ENCODE results near the gene AMPH. TPM values are rescaled to one million over a fixed set of nuclear protein-coding genes. Genes with fewer than 3 reads are reported as not detected.

Gene AMPH
- total RNA-seq, 5 donors from 2014 or later (not counting 1 experiment from before 2014, with no cell fraction given): not detected

DNA sequence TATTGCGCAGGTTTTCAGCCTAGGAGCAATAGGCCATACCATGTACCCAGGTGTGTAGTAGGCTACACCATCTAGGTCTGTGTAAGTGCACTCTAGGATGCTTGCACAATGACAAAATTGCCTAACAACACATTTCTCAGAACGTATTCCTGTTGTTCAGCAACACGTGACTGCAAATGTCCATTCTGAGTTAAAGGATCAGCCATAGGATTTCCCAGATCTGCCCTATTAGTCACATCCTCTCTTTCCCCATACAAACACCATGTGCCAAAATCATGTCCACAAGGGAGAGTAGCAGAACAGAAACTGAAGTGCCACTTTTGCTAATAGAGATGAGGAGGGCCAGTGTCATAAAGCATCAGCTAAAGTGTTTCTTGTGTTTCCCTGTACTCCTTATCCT lies 42.6 kb upstream of the AMPH start:
- CTCF ChIA-PET: no interaction called here
- POLR2A ChIA-PET: interaction anchor here in 1 of 2 donors (0.7 kb wide), 1 partner anchor 196 kb away, joined by 4 read pairs; no protein-coding TSS in a partner anchor
- H3K4me1 Mint-ChIP-seq: peaks cover 0 to 2% (median 0%) of the 10 kb centered on the region in 3 donors
- Histone ChIP-seq H3K9me3 (no peaks in the 10 kb centered on the region), H3K27ac (ENCODE audit: low read length) (no peak overlapping the region), H3K4me3 (ENCODE audit: control insufficient read depth in 1 of 2, extremely low read depth in 1 of 2, low read length in 1 of 2) (no peak overlapping the region), H3K27me3 (replicated peaks in 1 of 2; ENCODE audit: control insufficient read depth in 2 of 2, extremely low read depth in 1 of 2, insufficient read depth in 2 of 2, low read length in 1 of 2) (peaks cover 0 to 10% of the 10 kb centered on the region in 2 experiments), H3K36me3 (ENCODE audit: control insufficient read depth in 2 of 2, extremely low read depth in 1 of 2, insufficient read depth in 1 of 2, low read length in 1 of 2) (no peaks in the 10 kb centered on the region), H3K4me1 (ENCODE audit: control insufficient read depth in 1 of 2, extremely low read depth in 1 of 2, insufficient read depth in 2 of 2, low read length in 2 of 2) (no peaks in the 10 kb centered on the region)
- H3K36me3 Mint-ChIP-seq: no peaks in the 10 kb centered on the region
- DNase-seq (no peak), ATAC-seq (replicated peaks in 1 of 4) (no peak)
- H3K9me3 Mint-ChIP-seq: no peaks in the 10 kb centered on the region
- no peak overlapping the region for H3K27ac Mint-ChIP-seq
- H3K4me3 Mint-ChIP-seq: no peak overlapping the region
- WGBS (ENCODE audit: insufficient coverage): 82% methylated on average over 3 of the region's 3 CpGs
- peaks cover 10 to 18% of the 10 kb centered on the region in 2 donors for H3K27me3 Mint-ChIP-seq

DNA sequence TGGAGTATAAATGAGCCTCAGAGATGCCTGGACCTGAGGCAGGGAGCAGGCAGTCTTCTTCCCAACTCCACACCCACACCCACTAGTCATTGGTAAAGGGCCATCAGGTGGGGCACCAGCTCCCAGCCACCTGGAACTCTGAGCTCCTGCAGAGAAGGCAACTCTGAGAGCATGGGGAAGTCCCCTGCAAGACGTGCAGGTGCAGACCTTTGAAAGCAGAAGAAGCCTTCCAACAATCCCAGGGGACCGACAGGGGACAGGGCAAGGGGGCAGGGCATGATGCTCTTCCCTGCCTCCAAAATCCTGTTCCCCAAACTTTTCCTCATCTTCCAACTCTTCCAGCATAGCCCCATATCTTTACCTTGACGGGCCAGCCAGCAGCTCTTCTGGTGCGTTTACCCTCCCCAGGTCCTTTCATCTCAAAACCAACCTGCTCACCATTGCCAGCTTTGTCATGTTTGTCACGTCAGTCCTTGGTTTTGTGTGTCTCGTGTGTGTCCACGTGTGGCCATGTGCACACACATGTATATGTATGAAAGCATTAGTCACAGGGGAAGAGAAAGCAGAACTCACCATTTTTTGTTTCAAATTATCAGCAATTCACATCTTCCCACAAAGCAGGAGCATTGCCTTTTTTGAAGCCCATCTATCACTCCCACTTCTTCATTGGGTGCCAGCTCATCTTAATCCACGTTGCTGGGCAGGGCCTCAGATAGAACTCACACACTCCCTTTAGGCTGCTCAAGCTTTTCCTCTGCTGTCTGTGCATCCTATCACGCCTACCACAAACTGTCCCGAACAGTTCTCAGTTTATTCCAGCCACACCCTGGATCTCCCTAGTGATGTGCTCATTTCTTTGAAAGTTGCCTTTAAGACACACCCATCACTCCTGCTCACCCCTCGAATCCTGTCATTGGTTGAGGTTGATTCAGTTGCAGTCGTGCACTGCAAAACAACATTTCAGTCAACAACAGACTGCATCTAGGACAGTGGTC lies 41.0 kb upstream of the AMPH start:
- ATAC-seq (replicated peaks in 1 of 4) (no peak), DNase-seq (peak in 1 of 35 experiments; percentile 4)
- Mint-ChIP-seq H3K27ac (no peak overlapping the region), H3K27me3 (peaks cover 10 to 14% of the 10 kb centered on the region in 2 donors), H3K9me3 (no peaks in the 10 kb centered on the region), H3K4me3 (no peak overlapping the region), H3K36me3 (no peaks in the 10 kb centered on the region), H3K4me1 (peaks cover 0 to 2% (median 0%) of the 10 kb centered on the region in 3 donors)
- POLR2A ChIA-PET: interaction anchor here in 1 of 2 donors (0.7 kb wide), 1 partner anchor 594 kb away, joined by 3 read pairs; no protein-coding TSS in a partner anchor
- CTCF ChIA-PET: no interaction called here
- Histone ChIP-seq H3K36me3 (ENCODE audit: control insufficient read depth in 2 of 2, extremely low read depth in 1 of 2, insufficient read depth in 1 of 2, low read length in 1 of 2) (no peaks in the 10 kb centered on the region), H3K27me3 (replicated peaks in 1 of 2; ENCODE audit: control insufficient read depth in 2 of 2, extremely low read depth in 1 of 2, insufficient read depth in 2 of 2, low read length in 1 of 2) (peaks cover 0 to 10% of the 10 kb centered on the region in 2 experiments), H3K9me3 (no peaks in the 10 kb centered on the region), H3K4me3 (ENCODE audit: control insufficient read depth in 1 of 2, extremely low read depth in 1 of 2, low read length in 1 of 2) (no peak overlapping the region), H3K4me1 (ENCODE audit: control insufficient read depth in 1 of 2, extremely low read depth in 1 of 2, insufficient read depth in 2 of 2, low read length in 2 of 2) (no peaks in the 10 kb centered on the region), H3K27ac (ENCODE audit: low read length) (no peak overlapping the region)
- 38% methylated on average over 5 of the region's 12 CpGs for WGBS (ENCODE audit: insufficient coverage)

DNA sequence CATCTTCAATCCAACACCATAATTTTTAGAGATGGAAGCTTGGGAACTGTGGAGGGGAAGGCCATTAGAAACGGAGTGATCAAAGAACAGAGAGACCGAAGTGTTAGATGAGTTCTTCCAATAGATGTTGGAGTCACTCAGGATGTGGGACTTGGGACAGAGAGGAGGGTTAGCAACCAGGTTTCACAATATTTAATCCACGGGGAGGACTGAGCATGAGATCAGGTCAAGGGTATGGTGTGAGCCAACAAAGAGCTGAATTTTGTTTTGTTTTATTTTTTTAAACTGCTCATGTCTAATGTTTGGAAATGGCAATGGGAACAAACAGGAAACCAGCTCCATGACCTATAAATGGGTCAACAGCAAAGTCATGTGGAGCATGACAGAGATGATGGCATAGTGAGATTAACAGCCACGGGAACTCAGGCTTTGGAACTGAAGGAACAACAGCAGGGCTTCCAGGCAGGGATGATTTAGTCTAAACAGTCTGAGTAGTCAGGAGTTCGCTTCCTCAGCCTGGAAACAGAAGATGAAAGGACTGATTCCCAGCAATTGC lies 38.9 kb upstream of the AMPH start:
- ATAC-seq (replicated peaks in 1 of 4) (no peak), DNase-seq (no peak)
- H3K4me3 ChIP-seq (ENCODE audit: control insufficient read depth in 1 of 2, extremely low read depth in 1 of 2, low read length in 1 of 2): no peak overlapping the region
- peaks cover 10 to 14% of the 10 kb centered on the region in 2 donors for H3K27me3 Mint-ChIP-seq
- ChIA-PET POLR2A (no interaction called here), CTCF (interaction anchor here in 1 of 2 donors (0.6 kb wide), 1 partner anchor 238 kb away, joined by 9 read pairs; no protein-coding TSS in a partner anchor)
- no peak overlapping the region for H3K27ac ChIP-seq (ENCODE audit: low read length)
- H3K36me3 ChIP-seq (ENCODE audit: control insufficient read depth in 2 of 2, extremely low read depth in 1 of 2, insufficient read depth in 1 of 2, low read length in 1 of 2): no peaks in the 10 kb centered on the region
- peaks cover 0 to 10% of the 10 kb centered on the region in 2 experiments for H3K27me3 ChIP-seq (replicated peaks in 1 of 2; ENCODE audit: control insufficient read depth in 2 of 2, extremely low read depth in 1 of 2, insufficient read depth in 2 of 2, low read length in 1 of 2)
- H3K9me3 Mint-ChIP-seq: no peaks in the 10 kb centered on the region
- H3K27ac Mint-ChIP-seq: no peak overlapping the region
- H3K36me3 Mint-ChIP-seq: no peaks in the 10 kb centered on the region
- peaks cover 0 to 2% (median 0%) of the 10 kb centered on the region in 3 donors for H3K4me1 Mint-ChIP-seq
- no peak overlapping the region for H3K4me3 Mint-ChIP-seq
- WGBS (ENCODE audit: insufficient coverage): 73% methylated on average over 5 of the region's 5 CpGs
- H3K4me1 ChIP-seq (ENCODE audit: control insufficient read depth in 1 of 2, extremely low read depth in 1 of 2, insufficient read depth in 2 of 2, low read length in 2 of 2): no peaks in the 10 kb centered on the region
- H3K9me3 ChIP-seq: no peaks in the 10 kb centered on the region

DNA sequence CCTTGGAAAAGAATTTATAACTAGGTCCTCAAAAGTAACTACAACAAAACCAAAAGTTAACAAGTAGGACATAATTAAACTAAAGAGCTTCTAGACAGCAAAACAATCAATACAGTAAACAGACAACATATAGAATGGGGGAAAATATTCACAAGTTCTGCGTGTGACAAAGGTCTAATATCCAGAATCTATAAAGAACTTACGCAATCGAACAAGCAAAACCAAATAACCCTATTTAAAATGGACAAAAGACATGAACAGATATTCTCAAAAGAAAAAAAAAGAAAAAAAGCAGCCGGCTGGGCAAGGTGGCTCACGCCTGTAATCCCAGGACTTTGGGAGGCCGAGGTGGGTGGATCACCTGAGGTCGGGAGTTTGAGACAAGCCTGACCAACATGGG lies 33.8 kb upstream of the AMPH start:
- Mint-ChIP-seq H3K4me1 (peaks cover 2 to 5% (median 2%) of the 10 kb centered on the region in 3 donors), H3K36me3 (no peaks in the 10 kb centered on the region), H3K27me3 (peaks cover 27 to 33% of the 10 kb centered on the region in 2 donors), H3K4me3 (no peak overlapping the region), H3K27ac (no peak overlapping the region), H3K9me3 (no peaks in the 10 kb centered on the region)
- ChIA-PET POLR2A (no interaction called here), CTCF (no interaction called here)
- Histone ChIP-seq H3K9me3 (no peaks in the 10 kb centered on the region), H3K4me1 (ENCODE audit: control insufficient read depth in 1 of 2, extremely low read depth in 1 of 2, insufficient read depth in 2 of 2, low read length in 2 of 2) (peaks cover 0 to 2% of the 10 kb centered on the region in 2 experiments), H3K27ac (ENCODE audit: low read length) (no peak overlapping the region), H3K27me3 (replicated peaks in 1 of 2; ENCODE audit: control insufficient read depth in 2 of 2, extremely low read depth in 1 of 2, insufficient read depth in 2 of 2, low read length in 1 of 2) (peaks cover 0 to 7% of the 10 kb centered on the region in 2 experiments), H3K4me3 (ENCODE audit: control insufficient read depth in 1 of 2, extremely low read depth in 1 of 2, low read length in 1 of 2) (no peak overlapping the region), H3K36me3 (ENCODE audit: control insufficient read depth in 2 of 2, extremely low read depth in 1 of 2, insufficient read depth in 1 of 2, low read length in 1 of 2) (no peaks in the 10 kb centered on the region)
- ATAC-seq (replicated peaks in 1 of 4) (no peak), DNase-seq (no peak)
- WGBS (ENCODE audit: insufficient coverage): no CpG with 5 or more reads among the region's 7 CpGs

DNA sequence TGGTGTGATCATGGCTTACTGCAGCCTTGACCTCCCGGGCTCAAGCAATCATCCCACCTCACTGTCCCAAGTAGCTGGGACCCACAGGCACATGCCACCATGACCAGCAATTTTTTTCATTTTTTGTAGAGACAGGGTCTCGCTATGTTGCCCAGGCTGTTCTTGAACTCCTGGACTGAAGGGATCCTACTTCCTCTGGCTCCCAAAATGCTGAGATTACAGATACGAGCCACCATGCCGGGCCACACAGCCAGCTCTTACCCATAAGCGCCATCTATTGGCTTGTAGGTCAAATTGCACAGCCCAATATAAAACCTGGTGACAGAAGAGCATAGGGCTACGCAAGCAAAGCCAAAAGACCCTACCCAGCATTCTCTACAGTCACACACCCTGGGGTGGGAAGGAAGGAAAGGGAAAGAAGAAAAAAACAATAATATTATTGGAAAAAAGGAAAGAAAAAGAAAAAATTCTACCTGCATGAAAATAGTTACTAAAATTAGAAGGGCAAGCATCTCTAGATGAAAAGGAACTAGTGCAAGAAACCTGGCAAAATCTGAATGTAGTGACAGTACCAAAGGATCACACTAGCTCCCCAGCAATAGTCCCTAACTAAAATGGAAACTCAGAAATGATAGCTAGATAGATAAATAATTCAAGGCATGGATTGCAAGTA lies 29.4 kb upstream of the AMPH start:
- Histone ChIP-seq H3K9me3 (no peaks in the 10 kb centered on the region), H3K27ac (ENCODE audit: low read length) (no peak overlapping the region), H3K4me1 (ENCODE audit: control insufficient read depth in 1 of 2, extremely low read depth in 1 of 2, insufficient read depth in 2 of 2, low read length in 2 of 2) (peaks cover 2% of the 10 kb centered on the region in 2 experiments), H3K4me3 (ENCODE audit: control insufficient read depth in 1 of 2, extremely low read depth in 1 of 2, low read length in 1 of 2) (no peak overlapping the region), H3K36me3 (ENCODE audit: control insufficient read depth in 2 of 2, extremely low read depth in 1 of 2, insufficient read depth in 1 of 2, low read length in 1 of 2) (no peaks in the 10 kb centered on the region), H3K27me3 (replicated peaks in 1 of 2; ENCODE audit: control insufficient read depth in 2 of 2, extremely low read depth in 1 of 2, insufficient read depth in 2 of 2, low read length in 1 of 2) (peaks cover 0 to 18% of the 10 kb centered on the region in 2 experiments)
- peak; percentile 53 to 73 (median 56) for ATAC-seq (replicated peaks in 1 of 4)
- Mint-ChIP-seq H3K9me3 (no peaks in the 10 kb centered on the region), H3K4me1 (peaks cover 2 to 5% (median 2%) of the 10 kb centered on the region in 3 donors), H3K4me3 (no peak overlapping the region), H3K27ac (no peak overlapping the region), H3K27me3 (peaks cover 25 to 30% of the 10 kb centered on the region in 2 donors), H3K36me3 (no peaks in the 10 kb centered on the region)
- WGBS (ENCODE audit: insufficient coverage): 38% methylated on average over 2 of the region's 6 CpGs
- ChIA-PET CTCF (interaction anchor here (0.6 to 3.0 kb wide), 7 partner anchors 19 to 276 kb away, joined by 3 to 25 read pairs (median 4); no protein-coding TSS in a partner anchor), POLR2A (no interaction called here)
- DNase-seq: peak in 15 of 35 experiments; percentile 1 to 56 (median 11)

DNA sequence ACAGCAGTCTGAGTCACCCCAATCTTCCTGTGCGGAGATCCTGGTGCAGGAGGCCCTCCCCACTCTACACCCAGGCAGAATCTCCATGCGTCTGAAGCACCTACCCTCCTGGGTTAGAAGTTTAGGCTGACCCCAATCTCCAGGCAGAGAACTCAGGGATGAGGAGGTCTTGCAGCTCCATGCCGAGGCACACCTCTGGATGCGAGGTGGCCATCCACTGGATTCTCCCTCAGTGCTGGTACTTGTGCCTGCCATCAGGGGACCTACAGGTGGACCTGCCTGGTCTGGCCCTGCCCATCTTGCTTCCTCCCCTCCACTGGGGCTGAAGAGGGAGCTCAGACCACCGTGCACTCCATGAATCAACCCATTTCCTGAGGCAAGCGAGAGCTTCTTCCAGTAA lies 28.8 kb upstream of the AMPH start:
- H3K4me1 Mint-ChIP-seq: peaks cover 2 to 5% (median 2%) of the 10 kb centered on the region in 3 donors
- POLR2A ChIA-PET: no interaction called here

More for the DNA sequence above, 28.8 kb upstream of the AMPH start:
- H3K4me3 ChIP-seq (ENCODE audit: control insufficient read depth in 1 of 2, extremely low read depth in 1 of 2, low read length in 1 of 2): no peak overlapping the region
- H3K36me3 ChIP-seq (ENCODE audit: control insufficient read depth in 2 of 2, extremely low read depth in 1 of 2, insufficient read depth in 1 of 2, low read length in 1 of 2): no peaks in the 10 kb centered on the region
- Mint-ChIP-seq H3K9me3 (no peaks in the 10 kb centered on the region), H3K4me3 (no peak overlapping the region), H3K27me3 (peaks cover 24 to 34% of the 10 kb centered on the region in 2 donors), H3K36me3 (no peaks in the 10 kb centered on the region), H3K27ac (no peak overlapping the region)
- ATAC-seq (replicated peaks in 1 of 4) (no peak), DNase-seq (no peak)
- no peaks in the 10 kb centered on the region for H3K9me3 ChIP-seq
- WGBS (ENCODE audit: insufficient coverage): 89% methylated on average over 4 of the region's 6 CpGs
- peaks cover 0 to 18% of the 10 kb centered on the region in 2 experiments for H3K27me3 ChIP-seq (replicated peaks in 1 of 2; ENCODE audit: control insufficient read depth in 2 of 2, extremely low read depth in 1 of 2, insufficient read depth in 2 of 2, low read length in 1 of 2)
- no peak overlapping the region for H3K27ac ChIP-seq (ENCODE audit: low read length)
- peaks cover 2% of the 10 kb centered on the region in 2 experiments for H3K4me1 ChIP-seq (ENCODE audit: control insufficient read depth in 1 of 2, extremely low read depth in 1 of 2, insufficient read depth in 2 of 2, low read length in 2 of 2)
- CTCF ChIA-PET: interaction anchor here (0.5 to 3.0 kb wide), 10 partner anchors 18 to 540 kb away, joined by 3 to 25 read pairs (median 3); no protein-coding TSS in a partner anchor
